GM19455 (cell line): ENCODE data around the gene ANKRD34C.

Experiments
- ATAC-seq: cut with Tn5 transposase; IDR thresholded peaks from one replicate; pipeline ENCODE4 v1.9.1; 2021; ENCODE audit not compliant: unreplicated experiment

ANKRD34C gene

GRCh38 chr15:79282371-79283251, at the start of gene ANKRD34C:
ANKRD34C (plus strand) TSS chr15:79282722; CDS start chr15:79293285, 10,563 bp downstream.
- no peak for ATAC-seq

- no peak for ATAC-seq
These were observed 49.3 kb upstream of the ANKRD34C start for GRCh38 chr15:79233236-79233635.

- ATAC-seq = no peak
These were observed 42.5 kb upstream of the ANKRD34C start for GRCh38 chr15:79240036-79240435.

GRCh38 chr15:79243723-79244122, 38.8 kb upstream of the ANKRD34C start:
- no peak for ATAC-seq

- ATAC-seq = no peak
These were observed 37.6 kb upstream of the ANKRD34C start for GRCh38 chr15:79244876-79245275.

GRCh38 chr15:79248183-79248582, 34.3 kb upstream of the ANKRD34C start:
- ATAC-seq = no peak

- no peak for ATAC-seq
These were observed 25.1 kb upstream of the ANKRD34C start for GRCh38 chr15:79257454-79257853.

- ATAC-seq = no peak
These were observed 20.7 kb upstream of the ANKRD34C start for GRCh38 chr15:79261836-79262235.

- no peak for ATAC-seq
These were observed 17.4 kb upstream of the ANKRD34C start for GRCh38 chr15:79265167-79265566.

GRCh38 chr15:79265987-79266579, 16.4 kb upstream of the ANKRD34C start:
- ATAC-seq = no peak

- ATAC-seq = no peak
These were observed 928 bp downstream of the ANKRD34C start for GRCh38 chr15:79283252-79284048.

- no peak for ATAC-seq
These were observed 8.2 kb downstream of the ANKRD34C start for GRCh38 chr15:79290642-79291275.

GRCh38 chr15:79292011-79292410, 9.5 kb downstream of the ANKRD34C start:
- no peak for ATAC-seq

GRCh38 chr15:79294075-79294474, 11.6 kb downstream of the ANKRD34C start:
- no peak for ATAC-seq

GRCh38 chr15:79296583-79296982, 14.1 kb downstream of the ANKRD34C start:
- no peak for ATAC-seq

- ATAC-seq = no peak
These were observed 16.8 kb downstream of the ANKRD34C start for GRCh38 chr15:79299126-79299840.

- no peak for ATAC-seq
These were observed 17.3 kb downstream of the ANKRD34C start for GRCh38 chr15:79299841-79300235.

- ATAC-seq = no peak
These were observed 24.7 kb downstream of the ANKRD34C start for GRCh38 chr15:79307251-79307650.

GRCh38 chr15:79308874-79309273, 26.4 kb downstream of the ANKRD34C start:
- ATAC-seq = no peak

- ATAC-seq = peak; percentile 44
These were observed 28.1 kb downstream of the ANKRD34C start for GRCh38 chr15:79310612-79310984.
